Daoy (cell line): Measurements from ENCODE around the gene CNTN4. TPM values are rescaled to one million over a fixed set of nuclear protein-coding genes. Genes with fewer than 3 reads are reported as not detected.

Source experiments
- DNase-seq: peaks from one replicate; pipeline ENCODE4 v3.0.0-alpha.2; 2015; ENCODE audit warnings: low read depth
- total RNA-seq: library from RNA; depleted of rRNA; stranded (reverse); fragments of >200 nt; shearing (Covaris generic); gene quantifications from 2 replicates; pipeline ENCODE4 v1.2.3, GENCODE V29; 2014

Gene CNTN4
- total RNA-seq, 1 experiment from 2014 or later, result 0.06 TPM

GRCh38 chr3:2392981-2393380 is 294.3 kb downstream of the CNTN4 start:
- DNase-seq, result no peak

GRCh38 chr3:2415083-2415482 is 316.4 kb downstream of the CNTN4 start:
- DNase-seq, result no peak

- no peak for DNase-seq
Observed at GRCh38 chr3:2420919-2421318, 322.3 kb downstream of the CNTN4 start.

GRCh38 chr3:2423143-2423542 is 324.5 kb downstream of the CNTN4 start:
- DNase-seq, result no peak

- no peak for DNase-seq
Observed at GRCh38 chr3:2441558-2441957, 342.9 kb downstream of the CNTN4 start.

- DNase-seq, result no peak
Observed at GRCh38 chr3:2446146-2446545, 347.5 kb downstream of the CNTN4 start.

- no peak for DNase-seq
Observed at GRCh38 chr3:2452249-2452648, 353.6 kb downstream of the CNTN4 start.

- no peak for DNase-seq
Observed at GRCh38 chr3:2454865-2455264, 356.2 kb downstream of the CNTN4 start.

GRCh38 chr3:2456788-2457187 is 358.1 kb downstream of the CNTN4 start:
- no peak for DNase-seq

- DNase-seq, result no peak
Observed at GRCh38 chr3:2458816-2459215, 360.1 kb downstream of the CNTN4 start.

- no peak for DNase-seq
Observed at GRCh38 chr3:2465842-2466241, 367.2 kb downstream of the CNTN4 start.

GRCh38 chr3:2468816-2469215 is 370.1 kb downstream of the CNTN4 start:
- DNase-seq, result no peak

GRCh38 chr3:2476996-2477395 is 378.3 kb downstream of the CNTN4 start:
- DNase-seq, result no peak

- no peak for DNase-seq
Observed at GRCh38 chr3:2477620-2478019, 379.0 kb downstream of the CNTN4 start.

- no peak for DNase-seq
Observed at GRCh38 chr3:2484162-2485026, 385.7 kb downstream of the CNTN4 start.

GRCh38 chr3:2485027-2485375 is 386.3 kb downstream of the CNTN4 start:
- no peak for DNase-seq

GRCh38 chr3:2495746-2496145 is 397.1 kb downstream of the CNTN4 start:
- DNase-seq, result no peak

GRCh38 chr3:2504912-2505311 is 406.2 kb downstream of the CNTN4 start:
- no peak for DNase-seq

GRCh38 chr3:2506776-2507175 is 408.1 kb downstream of the CNTN4 start:
- no peak for DNase-seq

- no peak for DNase-seq
Observed at GRCh38 chr3:2510591-2511145, 412.0 kb downstream of the CNTN4 start.

GRCh38 chr3:2511356-2511755 is 412.7 kb downstream of the CNTN4 start:
- no peak for DNase-seq

- no peak for DNase-seq
Observed at GRCh38 chr3:2512881-2513280, 414.2 kb downstream of the CNTN4 start.

- no peak for DNase-seq
Observed at GRCh38 chr3:2513986-2514385, 415.3 kb downstream of the CNTN4 start.
